Mesothelial cell of epicardium (in vitro differentiated cells): ENCODE data around the gene ABCA2. TPM values are rescaled to one million over a fixed set of nuclear protein-coding genes. Genes with fewer than 3 reads are reported as not detected.

ENCODE experiments used
- DNase-seq, 2 experiments: peaks; one replicate each; pipeline ENCODE4 v3.0.0; 2021; ENCODE audit warnings: low spot score in 2 of 2; ENCODE audit not compliant: unreplicated experiment in 2 of 2
- H3K27ac Mint-ChIP-seq: 2 replicates; pipeline ENCODE4 v1.8.0; 2021; ENCODE audit warnings: mixed read lengths
- H3K27me3 Mint-ChIP-seq: 2 replicates; pipeline ENCODE4 v1.8.0; 2021; ENCODE audit warnings: low read depth, mixed read lengths
- H3K36me3 Mint-ChIP-seq: 2 replicates; pipeline ENCODE4 v1.8.0; 2021; ENCODE audit warnings: mixed read lengths
- H3K4me1 Mint-ChIP-seq: 2 replicates; pipeline ENCODE4 v1.8.0; 2021; ENCODE audit warnings: mixed read lengths
- H3K4me3 Mint-ChIP-seq: 2 replicates; pipeline ENCODE4 v1.8.0; 2021; ENCODE audit warnings: mild to moderate bottlenecking, moderate library complexity, mixed read lengths
- H3K9me3 Mint-ChIP-seq: 2 replicates; pipeline ENCODE4 v1.8.0; 2021; ENCODE audit warnings: mixed read lengths
- total RNA-seq: library from RNA; stranded (reverse); gene quantifications from 3 replicates; pipeline ENCODE4 v1.2.1, GENCODE V29; 2021
- TF ChIP-seq, protein P1 (sequence below): fragments of 200-600 bp; sonication (generic); IDR thresholded peaks from one replicate; pipeline ENCODE4 v1.5.0; 2021; ENCODE audit warnings: antibody characterized with exemption; ENCODE audit not compliant: unreplicated experiment

Gene ABCA2
- total RNA-seq, 1 donor from 2014 or later = 58.7 TPM

DNA sequence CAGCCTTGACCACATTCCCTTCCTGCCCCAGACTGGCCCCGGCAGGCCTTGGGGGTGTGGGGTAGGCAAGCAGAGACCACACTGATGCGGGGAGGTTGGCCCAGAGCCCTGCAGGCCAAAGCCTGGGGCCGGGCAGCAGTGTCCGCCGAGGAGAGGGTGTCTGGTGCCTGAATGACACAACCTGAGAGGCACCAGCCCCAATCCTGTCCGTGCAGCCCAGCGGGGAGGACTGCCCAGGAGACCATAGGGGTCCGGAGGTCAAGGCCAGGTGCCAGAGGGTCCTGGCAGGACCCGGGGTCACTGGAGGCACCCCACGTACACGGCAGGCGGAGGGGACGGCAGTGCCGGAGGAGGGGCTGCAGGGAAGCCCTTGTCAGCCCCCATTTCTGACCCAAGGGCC is 56.3 kb downstream of the ABCA2 start:
- Mint-ChIP-seq H3K27me3 (peaks cover 6% of the 10 kb centered on the region), H3K4me3 (no peak overlapping the region), H3K27ac (no peak overlapping the region), H3K4me1 (peaks cover 3% of the 10 kb centered on the region), H3K36me3 (no peaks in the 10 kb centered on the region), H3K9me3 (no peaks in the 10 kb centered on the region)
- TF ChIP-seq, protein P1, sequence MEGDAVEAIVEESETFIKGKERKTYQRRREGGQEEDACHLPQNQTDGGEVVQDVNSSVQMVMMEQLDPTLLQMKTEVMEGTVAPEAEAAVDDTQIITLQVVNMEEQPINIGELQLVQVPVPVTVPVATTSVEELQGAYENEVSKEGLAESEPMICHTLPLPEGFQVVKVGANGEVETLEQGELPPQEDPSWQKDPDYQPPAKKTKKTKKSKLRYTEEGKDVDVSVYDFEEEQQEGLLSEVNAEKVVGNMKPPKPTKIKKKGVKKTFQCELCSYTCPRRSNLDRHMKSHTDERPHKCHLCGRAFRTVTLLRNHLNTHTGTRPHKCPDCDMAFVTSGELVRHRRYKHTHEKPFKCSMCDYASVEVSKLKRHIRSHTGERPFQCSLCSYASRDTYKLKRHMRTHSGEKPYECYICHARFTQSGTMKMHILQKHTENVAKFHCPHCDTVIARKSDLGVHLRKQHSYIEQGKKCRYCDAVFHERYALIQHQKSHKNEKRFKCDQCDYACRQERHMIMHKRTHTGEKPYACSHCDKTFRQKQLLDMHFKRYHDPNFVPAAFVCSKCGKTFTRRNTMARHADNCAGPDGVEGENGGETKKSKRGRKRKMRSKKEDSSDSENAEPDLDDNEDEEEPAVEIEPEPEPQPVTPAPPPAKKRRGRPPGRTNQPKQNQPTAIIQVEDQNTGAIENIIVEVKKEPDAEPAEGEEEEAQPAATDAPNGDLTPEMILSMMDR = no peak
- DNase-seq = no peak

DNA sequence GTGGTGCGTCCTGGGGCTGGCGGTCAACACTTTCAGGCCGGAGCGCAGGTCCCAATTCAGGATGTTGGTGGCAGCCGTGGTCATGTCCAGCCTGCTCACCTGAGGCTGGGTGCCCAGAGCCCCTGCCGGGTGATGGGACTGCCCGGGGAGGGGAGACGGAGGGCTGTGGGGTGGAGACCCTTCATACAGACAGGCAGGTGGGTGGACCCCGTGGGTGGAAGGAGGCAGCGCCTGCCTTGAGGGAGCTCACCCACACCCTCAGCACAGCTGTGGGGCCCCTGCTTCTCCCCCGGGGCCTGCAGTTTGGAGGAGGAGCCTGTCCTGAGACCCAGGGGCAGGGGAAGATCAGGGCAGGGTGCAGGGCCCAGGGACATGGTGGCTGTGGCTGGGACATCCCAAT is 57.7 kb downstream of the ABCA2 start:
- H3K36me3 Mint-ChIP-seq = no peaks in the 10 kb centered on the region
- no peak for DNase-seq
- peaks cover 3% of the 10 kb centered on the region for H3K4me1 Mint-ChIP-seq
- no peak overlapping the region for H3K27ac Mint-ChIP-seq
- no peaks in the 10 kb centered on the region for H3K9me3 Mint-ChIP-seq
- H3K4me3 Mint-ChIP-seq = no peak overlapping the region
- H3K27me3 Mint-ChIP-seq = peaks cover 4% of the 10 kb centered on the region
- TF ChIP-seq, protein P1 = no peak

DNA sequence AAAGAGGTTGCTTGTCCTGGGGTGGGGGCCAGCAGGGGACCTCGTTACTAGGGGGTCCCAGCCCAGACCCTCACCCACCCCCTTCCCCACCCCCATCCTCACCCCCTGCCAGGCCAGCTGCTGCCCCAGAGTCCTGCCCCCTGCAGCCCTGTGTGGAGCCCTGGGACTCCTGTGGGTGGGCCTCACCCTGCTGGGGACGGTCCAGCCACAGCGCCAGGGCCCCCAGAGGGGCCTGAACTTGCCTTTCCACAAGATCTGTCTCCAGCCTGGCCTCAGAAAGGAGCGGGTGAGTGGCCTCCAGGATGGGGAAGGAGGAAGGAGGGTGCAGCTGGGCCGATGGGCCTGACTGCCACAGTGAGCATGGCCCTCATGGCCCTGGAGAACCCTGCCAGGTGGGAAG is 58.3 kb downstream of the ABCA2 start:
- Mint-ChIP-seq H3K36me3 (no peaks in the 10 kb centered on the region), H3K9me3 (no peaks in the 10 kb centered on the region), H3K4me3 (no peak overlapping the region), H3K27me3 (peaks cover 3% of the 10 kb centered on the region), H3K4me1 (peaks cover 3% of the 10 kb centered on the region), H3K27ac (no peak overlapping the region)
- no peak for DNase-seq
- TF ChIP-seq, protein P1 = no peak

DNA sequence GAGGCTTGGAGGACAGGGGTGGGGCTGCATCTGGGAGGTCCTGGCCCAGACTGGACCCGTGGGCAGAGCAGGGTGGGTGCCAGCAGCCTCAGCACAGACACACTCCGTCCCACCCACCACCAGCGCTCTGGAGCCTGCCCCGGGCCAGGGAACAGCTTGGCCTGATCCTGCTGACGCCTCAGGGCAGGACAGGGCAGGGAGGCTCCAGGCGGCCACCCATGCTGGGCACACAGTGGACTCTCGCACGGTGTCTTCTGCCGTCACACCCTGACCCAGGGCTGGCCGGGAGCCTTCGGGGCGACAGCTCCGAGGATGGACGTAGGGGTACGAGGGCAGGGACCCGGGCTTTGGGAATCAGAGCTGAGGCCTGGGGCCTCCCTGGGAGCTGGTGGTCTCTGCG is 58.9 kb downstream of the ABCA2 start:
- DNase-seq = no peak
- peaks cover 3% of the 10 kb centered on the region for H3K27me3 Mint-ChIP-seq
- H3K4me3 Mint-ChIP-seq = no peak overlapping the region

DNA sequence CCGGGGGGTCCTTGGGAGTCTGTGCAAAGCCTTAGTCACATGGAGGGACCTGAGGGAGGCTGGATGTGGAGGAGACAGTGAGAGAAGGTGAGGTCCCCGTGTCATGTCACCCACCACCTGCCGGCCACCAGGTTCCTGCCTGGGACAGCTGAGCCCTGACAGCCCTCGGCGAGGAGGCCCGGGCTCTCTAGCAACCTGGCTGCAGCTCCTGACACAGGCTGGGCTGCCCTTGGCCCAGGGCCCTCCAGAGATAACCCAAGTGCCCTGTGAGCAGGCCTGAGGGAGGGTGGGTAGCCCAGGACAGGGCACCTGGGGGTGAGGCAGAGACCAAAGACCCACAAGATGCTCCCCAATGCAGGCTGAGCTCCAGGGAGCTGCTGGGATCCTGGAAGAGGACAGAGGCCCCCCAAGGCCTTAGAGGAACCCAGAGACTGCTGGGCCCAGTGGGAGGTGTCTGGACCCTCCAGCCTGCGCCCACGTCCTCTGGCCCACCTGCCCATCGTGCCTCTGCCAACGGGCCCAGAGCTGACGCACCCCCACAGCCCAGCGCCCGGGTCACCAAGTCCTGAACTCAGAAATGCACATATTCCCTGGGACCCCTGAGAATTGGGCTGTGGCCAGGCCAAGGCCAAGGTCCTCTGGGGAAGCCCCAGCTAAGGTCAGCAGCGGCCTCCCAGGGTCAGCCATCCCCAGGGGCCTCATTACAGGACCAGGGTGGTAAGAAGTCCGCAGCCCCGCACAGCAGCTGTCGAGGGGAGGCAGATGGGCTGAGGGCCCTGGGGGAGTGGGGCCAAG is 59.5 kb downstream of the ABCA2 start:
- TF ChIP-seq, protein P1 = no peak
- H3K27me3 Mint-ChIP-seq = peaks cover 3% of the 10 kb centered on the region
- H3K9me3 Mint-ChIP-seq = no peaks in the 10 kb centered on the region
- no peaks in the 10 kb centered on the region for H3K36me3 Mint-ChIP-seq
- peaks cover 3% of the 10 kb centered on the region for H3K4me1 Mint-ChIP-seq
- no peak overlapping the region for H3K4me3 Mint-ChIP-seq
- H3K27ac Mint-ChIP-seq = no peak overlapping the region
- DNase-seq = no peak

More for the DNA sequence above, 58.9 kb downstream of the ABCA2 start:
- Mint-ChIP-seq H3K36me3 (no peaks in the 10 kb centered on the region), H3K27ac (no peak overlapping the region), H3K4me1 (peaks cover 3% of the 10 kb centered on the region), H3K9me3 (no peaks in the 10 kb centered on the region)
- TF ChIP-seq, protein P1 = no peak
